GM18508 (cell line): ENCODE data around the gene FBXL15.

ENCODE experiments used
- ATAC-seq: cut with Tn5 transposase; IDR thresholded peaks from one replicate; pipeline ENCODE4 v1.9.1; 2021; ENCODE audit warnings: moderate number of reproducible peaks; ENCODE audit not compliant: insufficient read depth, unreplicated experiment

Gene FBXL15, protein sequence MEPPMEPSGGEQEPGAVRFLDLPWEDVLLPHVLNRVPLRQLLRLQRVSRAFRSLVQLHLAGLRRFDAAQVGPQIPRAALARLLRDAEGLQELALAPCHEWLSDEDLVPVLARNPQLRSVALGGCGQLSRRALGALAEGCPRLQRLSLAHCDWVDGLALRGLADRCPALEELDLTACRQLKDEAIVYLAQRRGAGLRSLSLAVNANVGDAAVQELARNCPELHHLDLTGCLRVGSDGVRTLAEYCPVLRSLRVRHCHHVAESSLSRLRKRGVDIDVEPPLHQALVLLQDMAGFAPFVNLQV

GRCh38 chr10:102420714-102421506, at the start of gene FBXL15:
Gene FBXL15 (plus strand): TSS chr10:102420836. CDS start chr10:102421130, 294 bp downstream.
- peak; percentile 42 for ATAC-seq

- ATAC-seq, result no peak
These were observed 49.3 kb upstream of the FBXL15 start for GRCh38 chr10:102371295-102371694.

DNA sequence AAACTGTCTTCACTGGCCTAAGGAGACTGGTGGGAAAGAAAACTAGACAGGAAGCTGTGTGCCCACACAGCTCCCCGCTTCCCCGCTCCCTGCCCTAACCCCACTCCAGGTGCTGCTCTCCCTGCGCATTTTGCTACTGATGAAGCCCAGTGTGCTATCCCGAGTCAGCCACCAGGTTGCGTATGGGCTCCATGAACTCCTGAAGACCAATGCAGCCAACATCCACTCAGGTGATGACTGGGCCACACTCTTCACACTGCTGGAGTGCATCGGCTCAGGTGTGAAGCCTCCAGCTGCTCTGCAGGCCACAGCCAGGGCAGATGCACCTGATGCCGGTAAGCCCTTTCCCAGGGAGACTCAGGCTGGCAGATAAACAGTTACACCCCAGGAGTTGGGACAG, 45.4 kb upstream of the FBXL15 start:
- ATAC-seq, result no peak

- no peak for ATAC-seq
These were observed 44.8 kb upstream of the FBXL15 start for GRCh38 chr10:102375867-102376266.

DNA sequence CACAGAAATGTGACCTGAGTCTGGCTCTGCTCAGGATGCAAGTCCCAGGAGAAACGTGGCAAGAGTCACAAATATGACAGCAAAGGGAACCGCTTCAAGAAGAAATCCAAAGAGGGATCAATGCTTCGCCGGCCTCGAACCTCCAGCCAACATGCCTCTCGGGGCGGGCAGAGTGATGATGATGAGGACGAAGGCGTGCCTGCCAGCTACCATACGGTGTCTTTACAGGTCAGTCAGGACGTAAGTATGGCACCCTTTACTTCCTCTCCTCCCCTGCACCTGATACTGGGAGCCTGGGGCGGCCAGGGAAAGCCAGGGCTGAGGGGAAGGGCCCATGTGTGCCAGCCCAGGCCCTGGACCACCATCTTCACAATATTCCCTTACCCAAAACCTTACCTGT, 43.7 kb upstream of the FBXL15 start:
- ATAC-seq, result no peak

DNA sequence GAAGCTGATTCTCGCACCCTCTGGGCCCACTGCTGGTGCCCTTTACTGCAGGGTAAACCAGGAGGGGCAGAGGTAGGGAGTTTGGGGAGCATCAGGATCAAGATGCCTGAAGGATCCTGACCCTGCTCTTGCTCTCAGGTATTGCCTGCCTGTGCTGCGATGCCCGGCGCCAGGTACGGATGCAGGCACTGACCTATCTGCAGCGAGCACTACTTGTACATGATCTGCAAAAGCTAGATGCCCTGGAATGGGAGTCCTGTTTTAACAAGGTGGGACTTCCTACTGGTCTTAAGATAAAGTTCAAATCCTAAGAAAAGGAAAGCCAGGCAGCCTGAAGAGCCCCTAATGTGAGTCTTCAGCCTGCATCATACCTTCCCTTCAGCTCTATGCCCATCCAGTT, 41.3 kb upstream of the FBXL15 start:
- ATAC-seq, result no peak

DNA sequence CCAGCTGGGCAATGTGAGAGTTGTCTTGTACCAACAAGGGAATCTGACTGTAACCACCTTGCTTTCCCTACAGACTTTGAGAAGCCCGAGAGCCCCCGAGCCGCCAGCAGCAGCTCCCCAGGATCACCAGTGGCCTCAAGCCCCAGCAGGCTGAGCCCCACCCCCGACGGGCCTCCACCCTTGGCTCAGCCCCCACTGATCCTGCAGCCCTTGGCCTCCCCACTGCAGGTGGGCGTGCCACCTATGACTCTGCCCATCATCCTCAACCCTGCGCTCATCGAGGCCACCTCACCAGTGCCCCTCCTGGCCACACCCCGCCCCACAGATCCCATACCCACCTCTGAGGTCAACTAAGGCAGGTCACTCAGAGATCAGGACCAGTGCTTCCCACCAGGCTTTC, 38.7 kb upstream of the FBXL15 start:
- no peak for ATAC-seq

GRCh38 chr10:102382871-102383270, 37.8 kb upstream of the FBXL15 start:
- no peak for ATAC-seq

DNA sequence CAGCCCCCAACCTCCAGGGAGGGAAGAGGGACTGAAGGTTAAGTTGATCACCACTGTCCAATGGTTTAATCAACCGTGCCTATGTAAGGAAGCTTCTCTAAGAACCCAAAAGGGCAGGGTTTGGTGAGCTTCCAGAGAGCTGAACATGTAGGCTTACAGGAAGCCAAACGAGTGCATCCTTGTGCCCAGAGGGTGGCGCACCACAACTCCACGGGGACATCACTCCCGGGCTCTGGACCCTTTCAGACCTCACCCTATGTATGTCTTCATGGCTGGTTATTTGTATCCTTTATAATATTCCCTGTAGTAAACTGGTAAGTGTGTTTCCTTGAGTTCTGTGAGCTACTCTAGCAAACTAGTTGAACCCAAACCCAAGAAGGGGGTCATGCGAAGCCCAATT, 36.6 kb upstream of the FBXL15 start:
- no peak for ATAC-seq

GRCh38 chr10:102384606-102385429, 35.8 kb upstream of the FBXL15 start:
- no peak for ATAC-seq

GRCh38 chr10:102389894-102390293, 30.7 kb upstream of the FBXL15 start:
- no peak for ATAC-seq

GRCh38 chr10:102392306-102392705, 28.3 kb upstream of the FBXL15 start:
- ATAC-seq, result no peak

DNA sequence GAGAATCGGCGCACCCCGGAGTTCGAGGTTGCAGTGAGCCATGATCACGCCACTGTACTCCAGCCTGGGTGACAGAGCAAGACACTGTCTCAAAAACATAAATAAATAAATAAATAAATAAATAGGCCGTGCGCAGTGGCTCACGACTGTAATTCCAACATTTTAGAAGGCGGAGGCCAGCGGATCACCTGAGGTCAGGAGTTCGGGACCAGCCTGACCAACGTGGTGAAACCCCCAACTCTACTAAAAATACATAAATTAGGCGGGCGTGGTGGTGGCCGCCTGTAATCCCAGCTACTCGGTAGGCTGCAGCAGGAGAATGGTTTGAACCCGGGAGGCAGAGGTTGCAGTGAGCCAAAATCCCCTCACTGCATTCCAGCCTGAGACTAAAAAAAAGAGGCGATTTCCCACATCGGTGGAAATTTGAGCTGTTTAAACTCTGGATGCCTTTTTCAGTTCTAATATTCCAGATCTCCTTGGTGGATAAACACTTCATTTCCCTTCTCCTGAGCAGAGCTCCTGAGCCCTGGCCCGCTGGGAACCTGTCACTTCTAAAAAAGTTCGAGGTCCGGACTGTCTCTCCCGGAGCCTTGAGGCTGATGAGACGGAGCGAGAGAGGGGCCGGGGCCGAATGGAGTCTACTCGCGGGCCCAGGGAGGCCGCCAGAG, 27.1 kb upstream of the FBXL15 start:
- ATAC-seq, result no peak

GRCh38 chr10:102394079-102394800, 26.4 kb upstream of the FBXL15 start:
- ATAC-seq, result peak; percentile 56

DNA sequence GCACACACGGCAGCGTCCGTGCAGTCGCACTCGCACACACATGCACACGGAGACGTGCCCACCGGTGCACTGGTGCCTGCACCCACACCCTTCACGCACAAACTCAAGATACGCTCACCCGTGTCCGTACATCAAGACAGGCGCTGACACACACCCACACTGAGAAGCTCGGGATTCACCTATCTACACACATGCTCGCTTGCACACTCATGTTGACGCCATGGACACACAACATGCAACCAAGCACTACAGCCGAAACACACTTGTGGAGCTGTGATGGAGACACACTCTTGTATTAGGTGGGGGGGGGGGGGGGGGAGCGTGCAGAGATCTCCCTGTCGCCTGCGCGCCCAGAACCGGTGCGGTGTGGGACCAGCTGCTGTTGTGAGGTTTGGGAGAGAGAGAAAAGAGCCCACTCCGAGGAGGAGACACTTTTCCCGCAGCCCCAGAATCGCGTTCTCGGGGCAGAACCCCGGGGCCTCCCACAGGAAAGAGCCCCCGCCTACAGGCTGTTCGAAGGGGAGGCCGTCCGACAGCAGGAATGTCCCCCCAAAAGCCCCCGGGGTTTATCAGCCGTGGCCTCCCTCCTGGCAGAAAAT, 25.7 kb upstream of the FBXL15 start:
- ATAC-seq, result no peak

DNA sequence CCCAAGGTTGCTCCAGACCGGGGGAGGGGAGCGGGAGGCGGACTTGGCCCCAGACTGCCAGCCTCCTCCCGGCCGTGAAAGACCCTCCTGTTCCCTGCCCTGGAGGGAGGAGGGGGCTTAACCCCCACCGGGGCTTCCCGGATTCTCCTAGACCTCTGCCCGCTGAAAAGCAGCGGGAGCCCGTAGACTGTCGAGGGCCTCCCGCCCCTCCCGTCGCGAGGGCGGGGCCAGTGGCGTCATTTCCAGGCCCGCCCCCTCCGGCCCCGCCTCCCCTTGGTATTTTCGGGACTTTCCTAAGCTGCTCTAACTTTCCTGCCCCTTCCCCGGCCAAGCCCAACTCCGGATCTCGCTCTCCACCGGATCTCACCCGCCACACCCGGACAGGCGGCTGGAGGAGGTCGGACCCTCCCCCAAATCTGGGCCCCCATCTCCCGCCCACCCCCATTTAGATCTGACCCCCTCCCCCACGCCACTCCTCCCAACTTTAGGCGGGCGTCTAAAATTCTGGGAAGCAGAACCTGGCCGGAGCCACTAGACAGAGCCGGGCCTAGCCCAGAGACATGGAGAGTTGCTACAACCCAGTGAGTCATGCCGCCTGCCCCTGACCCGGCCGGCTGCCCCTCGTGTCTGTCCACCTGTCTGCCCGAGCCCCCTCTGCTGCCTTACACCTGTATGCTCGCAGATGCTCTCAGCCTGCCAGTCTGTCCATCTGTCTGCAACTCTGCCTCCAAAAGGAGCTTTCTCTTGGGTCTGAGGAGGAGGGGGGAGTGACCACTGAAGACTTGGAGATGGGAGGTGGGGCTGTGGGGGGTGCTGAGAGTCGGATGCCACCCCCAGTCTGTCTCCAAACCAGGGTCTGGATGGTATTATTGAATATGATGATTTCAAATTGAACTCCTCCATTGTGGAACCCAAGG, 25.0 kb upstream of the FBXL15 start, which contains the start of gene NFKB2:
Gene NFKB2 (plus strand): TSS at position 306 of the 917 bp plus-strand sequence. CDS start 255 bp downstream, at position 561.
- no peak for ATAC-seq

GRCh38 chr10:102396317-102396650, 24.4 kb upstream of the FBXL15 start:
- no peak for ATAC-seq

DNA sequence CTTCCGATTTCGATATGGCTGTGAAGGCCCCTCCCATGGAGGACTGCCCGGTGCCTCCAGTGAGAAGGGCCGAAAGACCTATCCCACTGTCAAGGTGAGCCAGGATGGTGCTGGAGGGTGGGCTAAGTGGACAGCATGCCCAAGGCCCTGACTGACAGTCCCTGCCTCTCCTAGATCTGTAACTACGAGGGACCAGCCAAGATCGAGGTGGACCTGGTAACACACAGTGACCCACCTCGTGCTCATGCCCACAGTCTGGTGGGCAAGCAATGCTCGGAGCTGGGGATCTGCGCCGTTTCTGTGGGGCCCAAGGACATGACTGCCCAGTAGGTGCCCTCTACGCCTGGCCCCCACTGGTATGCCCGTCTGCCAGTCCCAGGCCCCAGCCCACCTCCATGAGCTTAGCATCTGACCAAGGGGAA, 23.9 kb upstream of the FBXL15 start:
- ATAC-seq, result no peak
